Colonic mucosa (tissue), 4 donors: ENCODE data around the gene HTRA2. TPM values are rescaled to one million over a fixed set of nuclear protein-coding genes. Genes with fewer than 3 reads are reported as not detected.

ENCODE experiments used
- DNase-seq: peaks from one replicate; pipeline ENCODE4 v3.0.0-alpha.2; 2020
- H3K27ac ChIP-seq: fragments of 200-600 bp; one replicate; pipeline ENCODE4 v1.8.0; 2021
- H3K27me3 ChIP-seq: fragments of 200-600 bp; one replicate; pipeline ENCODE4 v1.8.0; 2021
- H3K36me3 ChIP-seq: fragments of 200-600 bp; one replicate; pipeline ENCODE4 v1.8.0; 2021
- H3K4me1 ChIP-seq: fragments of 200-600 bp; one replicate; pipeline ENCODE4 v1.8.0; 2021; ENCODE audit warnings: mild to moderate bottlenecking
- H3K4me3 ChIP-seq: fragments of 200-600 bp; one replicate; pipeline ENCODE4 v1.8.0; 2021
- H3K9ac ChIP-seq, 2 donors: one replicate each; pipeline ENCODE4 v1.7.0; 2013; ENCODE audit warnings: control low read depth in 2 of 2, low read depth in 2 of 2, low read length in 2 of 2
- H3K9me3 ChIP-seq: fragments of 200-600 bp; one replicate; pipeline ENCODE4 v1.8.0; 2021
- CTCF ChIP-seq: fragments of 200-600 bp; IDR thresholded peaks from one replicate; pipeline ENCODE4 v1.8.0; 2022; ENCODE audit warnings: antibody characterized with exemption, mild to moderate bottlenecking
- intact Hi-C: fragments of 100-400 bp; cut with DNase I; formaldehyde crosslinking; loops from one replicate; pipeline ENCODE4 v1.14.1; 2022
- total RNA-seq, 2 donors: library from RNA; stranded (reverse); fragmentation: NEBNext Ultra II Directional in 1 of 2; extraction: Animal tissue kit (Norgen Biotek cat#: 25700) in 1 of 2; gene quantifications; one replicate each; pipeline ENCODE4 v1.2.1, GENCODE V29; 2021
- donor health status: healthy.
- donor health status: DM: no; HTN: no; CAD: no.
- donor health status: DM: no; HTN: no; CAD: no.

Gene HTRA2
- total RNA-seq, 2 donors from 2014 or later = 26.3 to 41.5 TPM

- Histone ChIP-seq H3K9me3 (no peaks in the 10 kb centered on the region), H3K4me3 (peak overlapping the region; percentile 52), H3K4me1 (peaks cover 19% of the 10 kb centered on the region), H3K27me3 (peaks cover 14% of the 10 kb centered on the region), H3K36me3 (peaks cover 3% of the 10 kb centered on the region), H3K27ac (peak overlapping the region; percentile 78), H3K9ac (peak overlapping the region; percentile 70 to 96)
- no peak for DNase-seq
- intact Hi-C loops = no loop called here
- TF ChIP-seq CTCF = no peak
These were observed 25.9 kb upstream of the HTRA2 start for GRCh38 chr2:74503506-74504475.

- TF ChIP-seq CTCF = no peak
- no peak for DNase-seq
- peaks cover 3% of the 10 kb centered on the region for H3K36me3 ChIP-seq
- H3K27me3 ChIP-seq = peaks cover 6% of the 10 kb centered on the region
- peaks cover 13% of the 10 kb centered on the region for H3K4me1 ChIP-seq
- H3K9ac ChIP-seq = no peak overlapping the region
- H3K9me3 ChIP-seq = no peaks in the 10 kb centered on the region
- no peak overlapping the region for H3K4me3 ChIP-seq
- intact Hi-C loops = no loop called here
- H3K27ac ChIP-seq = no peak overlapping the region
These were observed 25.1 kb upstream of the HTRA2 start for GRCh38 chr2:74504591-74504990.

GRCh38 chr2:74505448-74506246 lies 24.1 kb upstream of the HTRA2 start:
- no peak for TF ChIP-seq CTCF
- Histone ChIP-seq H3K27ac (no peak overlapping the region), H3K36me3 (peaks cover 3% of the 10 kb centered on the region), H3K27me3 (peaks cover 7% of the 10 kb centered on the region), H3K4me1 (peaks cover 12% of the 10 kb centered on the region), H3K9me3 (no peaks in the 10 kb centered on the region), H3K4me3 (no peak overlapping the region), H3K9ac (peak overlapping the region in 1 of 2 donors; percentile 34)
- intact Hi-C loops = no loop called here
- DNase-seq = no peak

- intact Hi-C loops = no loop called here
- H3K36me3 ChIP-seq = peaks cover 3% of the 10 kb centered on the region
- no peaks in the 10 kb centered on the region for H3K9me3 ChIP-seq
- peak within 1 kb of the TSS; percentile 90 to 94 for H3K9ac ChIP-seq
- H3K27ac ChIP-seq = peak within 1 kb of the TSS; percentile 96
- H3K4me3 ChIP-seq = peak within 1 kb of the TSS; percentile 68
- no peak for TF ChIP-seq CTCF
- H3K27me3 ChIP-seq = peaks cover 23% of the 10 kb centered on the region
- H3K4me1 ChIP-seq = peaks cover 12% of the 10 kb centered on the region
- DNase-seq = peak; percentile 100
These were observed 22.4 kb upstream of the HTRA2 start, which contains the start of gene PCGF1 for GRCh38 chr2:74507145-74507925. Gene PCGF1, minus strand, starts transcription at chr2:74507695. Its CDS starts 27 bp downstream, at chr2:74507668.
